HG03354 (cell line): ENCODE measurements around the gene TP73.

Source experiments
- ATAC-seq: cut with Tn5 transposase; IDR thresholded peaks from one replicate; pipeline ENCODE4 v1.9.1; 2021; ENCODE audit warnings: mild to moderate bottlenecking; ENCODE audit not compliant: unreplicated experiment, poor library complexity, severe bottlenecking

The TP73 gene

GRCh38 chr1:3651930-3652547 is at the start of gene TP73:
TP73 (plus strand) TSS chr1:3652516; CDS start chr1:3682366, 29,850 bp downstream.
- no peak for ATAC-seq

GRCh38 chr1:3603156-3603555 is 49.2 kb upstream of the TP73 start:
- ATAC-seq = no peak

GRCh38 chr1:3603571-3604467 is 48.5 kb upstream of the TP73 start:
- no peak for ATAC-seq

- ATAC-seq = no peak
These were observed 47.8 kb upstream of the TP73 start for GRCh38 chr1:3604468-3604974.

- ATAC-seq = no peak
These were observed 47.1 kb upstream of the TP73 start for GRCh38 chr1:3604997-3605823.

- no peak for ATAC-seq
These were observed 45.3 kb upstream of the TP73 start for GRCh38 chr1:3606779-3607702.

- no peak for ATAC-seq
These were observed 44.6 kb upstream of the TP73 start for GRCh38 chr1:3607703-3608065.

GRCh38 chr1:3608154-3608553 is 44.2 kb upstream of the TP73 start:
- ATAC-seq = no peak

- ATAC-seq = no peak
These were observed 43.1 kb upstream of the TP73 start for GRCh38 chr1:3609016-3609768.

GRCh38 chr1:3609769-3610526 is 42.4 kb upstream of the TP73 start:
- ATAC-seq = no peak

- ATAC-seq = no peak
These were observed 41.7 kb upstream of the TP73 start for GRCh38 chr1:3610527-3611169.

- ATAC-seq = no peak
These were observed 40.9 kb upstream of the TP73 start, which contains the start of gene MEGF6 for GRCh38 chr1:3611170-3612019. MEGF6 (minus strand) TSS chr1:3611508; CDS start chr1:3611268, 240 bp downstream.

- ATAC-seq = no peak
These were observed 40.2 kb upstream of the TP73 start for GRCh38 chr1:3612123-3612522.

- no peak for ATAC-seq
These were observed 37.3 kb upstream of the TP73 start for GRCh38 chr1:3614755-3615742.

- no peak for ATAC-seq
These were observed 35.5 kb upstream of the TP73 start for GRCh38 chr1:3616861-3617260.
